Kidney capillary endothelial cell (primary cell): ENCODE results near the gene SCN8A.
"Not testable (repeated sequence)": the region's sequence is repeated elsewhere in the genome, so short reads cannot be mapped to it uniquely, and the experiment has no call there.

Source experiments
- DNase-seq: peaks from one replicate; pipeline ENCODE4 v3.0.0-alpha.2; 2018; ENCODE audit warnings: low spot score

The SCN8A gene

DNA sequence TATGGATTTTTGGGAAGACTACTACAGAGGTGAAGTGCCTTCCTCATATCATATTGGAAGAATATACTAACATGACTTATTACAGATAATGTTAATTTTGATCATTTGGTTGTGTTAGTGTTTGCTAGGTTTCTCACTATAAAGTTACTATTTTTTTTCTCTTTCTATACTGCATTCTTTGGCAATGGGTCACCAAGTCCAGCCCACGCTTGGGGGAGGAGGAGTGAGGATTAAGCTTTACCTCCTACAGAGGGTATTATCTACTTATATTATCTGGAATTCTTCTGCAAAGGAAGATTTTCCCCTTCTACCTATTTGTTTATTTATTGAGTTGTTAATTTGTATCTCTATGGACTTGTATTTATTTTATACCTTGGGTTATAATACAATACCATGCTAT is 31.5 kb downstream of the SCN8A start:
- no peak for DNase-seq

DNA sequence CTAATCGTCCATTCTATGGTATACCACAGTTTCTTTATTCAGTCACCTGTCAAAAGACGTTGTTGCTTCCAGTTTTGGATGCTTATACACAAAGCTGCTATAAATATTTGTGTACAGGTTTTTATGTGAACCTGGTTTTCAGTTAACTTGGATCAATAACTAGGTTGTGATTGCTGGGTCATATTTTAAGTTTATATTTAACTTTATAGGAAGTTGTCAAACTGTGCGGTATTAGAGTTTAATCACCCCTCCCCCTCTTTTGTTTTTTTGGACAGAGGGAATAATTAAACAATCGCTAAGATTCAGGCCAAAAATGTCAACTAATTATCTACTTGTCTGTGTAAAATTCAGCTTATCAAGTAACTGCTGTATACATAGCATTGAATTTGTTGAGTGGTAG is 34.3 kb downstream of the SCN8A start:
- DNase-seq: no peak

DNA sequence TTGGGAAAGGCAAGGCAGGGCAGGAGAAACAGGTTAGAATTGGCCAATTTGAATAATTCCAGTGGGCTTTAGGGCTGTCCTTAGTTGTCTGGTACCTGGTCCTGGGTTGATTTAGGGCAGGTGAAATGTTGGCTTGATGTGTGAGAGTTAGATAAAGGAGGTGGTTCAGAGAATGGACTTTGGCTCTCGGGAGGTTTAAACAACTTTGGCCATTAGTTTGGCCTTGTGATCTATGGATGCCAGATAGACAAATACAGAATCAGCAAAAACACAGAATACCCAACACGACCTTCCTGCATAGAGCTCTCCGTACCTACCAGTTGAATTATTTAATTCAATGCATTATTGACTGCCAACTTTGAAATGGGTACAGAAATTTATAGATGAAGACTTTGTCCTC is 35.1 kb downstream of the SCN8A start:
- DNase-seq: no peak

DNA sequence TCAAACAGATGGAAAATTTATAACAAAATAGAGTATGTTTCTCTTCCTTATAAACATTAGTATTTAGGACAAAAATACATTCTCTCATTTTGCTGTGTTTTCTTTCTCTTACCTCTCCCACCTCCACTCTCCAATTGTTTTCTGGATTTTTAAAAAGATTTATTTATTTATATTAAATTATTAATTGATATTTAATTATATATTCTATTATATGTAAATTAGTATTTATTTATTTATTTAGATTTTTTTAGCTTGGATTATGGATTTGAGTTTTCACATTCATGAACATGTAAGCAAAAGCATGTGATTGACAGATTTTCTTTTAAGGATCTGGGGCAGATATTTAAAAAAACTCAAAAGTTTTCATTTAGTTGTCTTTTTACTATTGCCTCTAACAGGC is 35.6 kb downstream of the SCN8A start:
- DNase-seq: no peak

DNA sequence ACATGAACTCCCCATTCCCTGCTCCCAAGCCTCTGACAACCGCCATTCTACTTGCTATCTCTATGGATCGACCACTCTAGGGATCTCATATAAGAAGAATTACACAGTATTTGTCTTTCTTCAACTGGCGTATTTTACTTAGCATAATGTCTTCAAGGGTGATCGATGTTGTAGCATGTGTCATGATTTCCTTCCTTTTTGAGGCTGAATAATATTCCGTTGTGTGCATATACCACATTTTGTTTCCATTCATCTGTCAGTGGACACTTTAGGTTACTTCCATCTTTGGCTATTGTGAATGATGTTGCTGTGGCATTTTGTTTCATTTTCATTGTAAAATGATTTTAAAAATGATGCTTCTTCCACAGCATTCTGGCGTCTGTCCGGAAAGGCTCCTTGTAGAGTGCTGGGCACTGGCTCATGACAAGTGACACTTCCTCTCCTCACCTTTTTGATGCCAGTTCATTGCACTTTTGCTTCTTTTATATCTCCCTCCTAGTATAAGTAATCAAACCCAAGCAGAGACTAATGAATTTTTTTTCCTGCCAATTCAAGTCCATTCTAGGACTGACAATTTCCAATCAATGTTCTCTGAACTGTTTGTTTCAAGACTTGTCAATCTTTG is 39.3 kb downstream of the SCN8A start:
- DNase-seq: no peak

DNA sequence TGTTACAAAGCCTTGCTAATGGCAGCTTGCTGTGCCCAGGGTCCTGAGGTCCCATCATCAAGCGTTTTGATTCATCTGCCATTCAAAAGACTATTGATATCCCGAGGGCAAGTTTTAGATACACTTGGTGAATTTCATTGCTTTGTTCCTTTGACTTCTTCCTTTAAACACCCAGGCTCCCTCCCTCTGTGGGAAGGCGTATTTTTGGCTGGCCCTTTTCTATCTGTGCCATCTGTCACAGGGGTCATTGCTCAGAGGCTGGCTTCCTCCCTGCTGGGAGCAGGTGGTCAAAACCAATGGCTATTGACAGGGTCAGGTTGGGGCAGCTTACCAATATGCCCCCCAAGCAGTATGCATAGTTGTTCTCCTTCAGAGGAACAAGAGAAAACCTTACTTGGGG is 40.0 kb downstream of the SCN8A start:
- DNase-seq: no peak

DNA sequence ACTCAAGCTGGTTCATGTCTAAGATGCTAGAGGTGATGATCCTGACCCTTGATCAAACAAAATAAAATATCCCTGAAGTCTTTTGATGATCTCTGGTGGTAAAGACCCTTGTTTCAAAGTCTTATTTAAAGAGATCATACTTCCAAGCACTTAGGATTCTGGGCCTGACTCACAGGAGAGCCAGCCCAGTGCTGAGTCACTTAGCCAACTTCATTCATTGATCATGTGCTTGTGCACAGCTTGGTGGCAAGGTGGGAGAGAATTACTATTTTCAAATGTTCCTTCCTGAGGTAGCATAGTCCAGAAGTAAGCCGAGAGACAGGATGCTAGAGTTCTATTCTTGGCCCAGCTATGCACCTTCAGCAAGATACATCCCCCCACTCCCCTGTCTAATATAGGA is 40.6 kb downstream of the SCN8A start:
- DNase-seq: peak; percentile 46

DNA sequence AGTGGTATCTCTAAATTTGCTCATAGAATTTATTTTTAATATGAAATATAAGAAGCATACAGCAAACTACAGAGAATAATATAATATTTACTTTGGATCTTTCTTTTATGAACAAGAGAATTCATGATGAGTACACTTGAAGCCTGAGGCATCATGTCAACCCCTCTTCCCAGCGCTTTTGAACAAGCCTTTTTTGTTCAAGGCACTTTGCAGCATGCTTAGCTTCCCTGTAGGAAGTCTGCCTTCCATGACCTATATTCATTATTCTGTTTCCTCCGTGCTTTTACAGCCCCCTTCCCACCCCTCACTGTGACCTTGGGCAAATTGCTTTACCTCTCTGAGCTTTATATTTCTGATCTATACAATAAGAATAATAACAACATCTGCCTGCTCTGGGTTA is 41.6 kb downstream of the SCN8A start:
- DNase-seq: no peak

DNA sequence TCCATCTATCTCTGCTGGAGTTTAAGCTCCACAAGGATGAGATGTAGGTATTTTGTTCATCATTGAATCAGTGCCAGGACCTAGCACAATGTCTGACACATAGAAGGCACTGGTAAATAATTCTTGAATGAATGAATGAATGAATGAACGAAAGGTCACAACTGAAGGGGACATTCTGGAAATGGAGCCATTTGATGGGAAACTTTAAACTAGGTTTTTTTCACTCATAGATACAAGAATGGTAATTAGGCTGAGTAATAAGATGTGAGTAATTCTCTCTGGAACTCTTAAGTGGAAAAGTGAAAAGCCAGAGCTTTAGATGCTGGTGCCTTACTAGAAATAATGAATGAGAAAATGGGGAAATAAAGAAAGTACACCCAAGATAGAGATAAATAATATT is 44.3 kb downstream of the SCN8A start:
- no peak for DNase-seq

DNA sequence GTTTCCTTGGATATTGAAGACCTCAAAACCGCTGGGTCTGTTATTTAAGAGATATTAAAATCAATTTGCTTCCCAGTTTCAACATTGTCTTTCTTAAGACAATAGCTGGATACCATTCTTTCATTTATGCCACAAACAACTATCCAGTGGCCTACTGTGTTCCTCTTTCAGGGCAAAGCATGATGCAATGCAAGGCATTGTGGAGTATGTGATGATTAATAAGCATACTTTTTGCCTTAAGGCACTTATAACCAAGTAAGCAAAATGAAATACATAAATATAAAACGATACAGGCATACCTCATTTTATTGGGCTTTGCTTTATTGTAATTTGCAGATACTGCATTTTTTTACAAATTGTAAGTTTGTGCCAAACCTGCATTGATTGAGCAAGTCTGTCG is 45.5 kb downstream of the SCN8A start:
- DNase-seq: no peak

DNA sequence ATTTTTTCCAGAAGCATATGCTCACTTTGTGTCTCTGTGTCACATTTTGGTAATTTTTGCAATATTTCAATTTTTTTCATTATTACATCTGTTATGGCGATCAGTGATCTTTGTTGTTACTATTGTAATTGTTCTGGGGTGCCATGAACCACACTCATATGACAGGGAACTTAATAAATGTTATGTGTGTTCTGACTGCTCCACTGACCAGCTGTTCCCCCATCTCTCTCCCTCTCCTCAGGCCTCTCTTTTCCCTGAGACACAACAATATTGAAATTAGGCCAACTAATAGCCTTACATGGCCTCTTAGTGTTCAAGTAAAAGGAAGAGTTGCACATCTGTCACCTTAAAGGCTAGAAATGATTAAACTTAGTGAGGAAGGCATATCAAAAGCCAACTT is 46.0 kb downstream of the SCN8A start:
- DNase-seq: no peak

DNA sequence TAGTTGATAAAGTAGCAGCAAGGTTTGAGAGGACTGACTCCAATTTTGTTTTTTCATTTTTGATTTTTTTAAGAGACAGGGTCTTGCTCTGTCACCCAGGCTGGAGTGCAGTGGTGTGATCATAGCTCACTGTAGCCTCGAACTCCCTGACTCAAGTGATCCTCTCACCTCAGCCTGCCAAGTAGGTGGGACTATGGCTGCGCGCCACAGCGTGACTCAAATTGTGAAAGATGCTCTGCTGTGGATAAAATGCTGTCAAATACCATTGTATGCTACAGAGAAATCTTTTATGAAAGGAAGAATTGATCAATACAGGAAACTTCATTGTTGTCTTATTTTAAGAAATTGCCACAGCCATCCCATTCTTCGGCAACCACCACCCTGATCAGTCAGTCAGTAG is 48.3 kb downstream of the SCN8A start:
- DNase-seq: no peak

DNA sequence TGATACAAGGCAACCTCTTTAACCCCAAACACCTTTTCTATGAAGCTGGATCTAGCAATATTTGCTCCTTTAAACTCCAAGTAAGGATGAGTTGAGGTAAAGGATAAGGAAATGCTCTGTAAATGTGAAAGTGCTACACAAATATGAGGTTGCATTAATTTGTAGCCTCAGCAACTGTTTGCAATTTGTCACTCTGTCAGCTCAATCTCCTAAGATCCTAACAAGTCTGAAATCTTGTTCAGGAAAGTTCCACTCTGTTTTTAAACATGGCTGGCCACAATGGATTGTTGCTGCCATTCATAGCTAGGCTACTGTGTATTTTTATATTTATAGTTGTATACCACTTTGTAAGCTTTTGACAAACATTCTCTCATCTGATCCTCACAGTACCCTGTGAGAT is 51.3 kb downstream of the SCN8A start:
- no peak for DNase-seq

DNA sequence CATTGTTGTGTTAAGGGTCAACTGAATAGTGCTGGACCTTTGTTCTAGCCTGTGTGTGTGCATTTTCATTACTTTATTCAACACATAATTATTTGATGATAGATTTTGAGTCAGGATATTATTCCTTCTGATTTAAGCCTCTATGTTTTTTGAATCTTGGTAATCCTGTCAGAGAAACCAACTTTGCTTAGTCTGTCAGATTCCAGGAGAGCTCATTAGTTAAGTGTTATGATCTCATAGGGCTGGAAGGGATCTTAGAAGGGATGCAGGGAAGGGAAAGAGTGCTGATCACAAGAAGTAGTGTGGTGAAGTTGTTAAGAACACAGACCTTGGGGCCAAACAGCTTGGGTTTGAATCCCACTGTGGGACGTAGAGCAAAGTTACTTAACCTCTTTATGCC is 52.9 kb downstream of the SCN8A start:
- no peak for DNase-seq

DNA sequence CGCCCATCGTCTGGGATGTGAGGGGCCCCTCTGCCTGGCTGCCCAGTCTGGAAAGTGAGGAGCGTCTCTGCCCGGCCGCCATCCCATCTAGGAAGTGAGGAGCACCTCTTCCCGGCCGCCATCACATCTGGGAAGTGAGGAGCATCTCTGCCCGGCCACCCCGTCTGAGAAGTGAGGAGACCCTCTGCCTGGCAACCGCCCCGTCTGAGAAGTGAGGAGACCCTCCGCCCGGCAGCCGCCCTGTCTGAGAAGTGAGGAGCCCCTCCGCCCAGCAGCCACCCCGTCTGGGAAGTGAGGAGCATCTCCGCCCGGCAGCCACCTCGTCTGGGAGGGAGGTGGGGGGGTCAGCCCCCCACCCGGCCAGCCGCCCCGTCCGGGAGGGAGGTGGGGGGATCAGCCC is 53.7 kb downstream of the SCN8A start:
- DNase-seq: not testable (repeated sequence)

DNA sequence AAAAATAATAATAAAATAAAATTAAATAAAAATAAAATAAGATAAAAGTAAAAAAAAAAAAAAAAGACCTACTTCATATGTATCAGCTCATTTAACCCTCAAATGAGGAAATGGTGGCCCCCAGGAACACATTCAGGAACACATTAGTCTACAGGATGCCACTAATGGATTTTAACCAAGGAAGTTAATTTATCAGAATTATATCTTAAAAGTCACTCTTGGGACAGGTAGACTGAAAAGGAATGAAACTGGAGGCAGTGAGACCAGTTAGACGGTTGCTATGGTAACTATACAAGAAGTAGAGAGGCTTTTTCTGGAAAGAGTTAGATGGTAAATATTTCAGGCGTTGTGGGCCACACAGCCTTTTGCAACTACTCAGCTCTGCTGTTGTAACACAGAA is 54.9 kb downstream of the SCN8A start:
- no peak for DNase-seq

DNA sequence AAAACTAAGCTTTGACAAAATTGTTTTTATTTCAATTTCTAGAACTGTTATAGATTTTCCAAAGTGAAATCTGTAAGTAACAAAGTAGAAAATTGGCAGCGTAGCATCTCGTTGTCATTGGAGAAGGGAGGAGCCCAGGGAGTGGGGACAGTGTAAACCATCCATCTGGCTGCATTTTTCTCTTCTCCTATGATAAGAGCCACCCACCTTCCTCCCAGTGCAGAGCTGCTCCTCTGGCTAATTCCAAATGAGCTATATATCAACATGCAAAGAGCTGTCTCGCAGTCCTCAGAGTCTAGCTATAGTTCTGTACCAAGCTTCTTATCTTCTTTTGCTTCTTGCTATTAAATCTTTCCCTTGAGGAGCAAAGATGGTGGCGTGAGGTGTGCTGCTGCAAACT is 56.6 kb downstream of the SCN8A start:
- no peak for DNase-seq

DNA sequence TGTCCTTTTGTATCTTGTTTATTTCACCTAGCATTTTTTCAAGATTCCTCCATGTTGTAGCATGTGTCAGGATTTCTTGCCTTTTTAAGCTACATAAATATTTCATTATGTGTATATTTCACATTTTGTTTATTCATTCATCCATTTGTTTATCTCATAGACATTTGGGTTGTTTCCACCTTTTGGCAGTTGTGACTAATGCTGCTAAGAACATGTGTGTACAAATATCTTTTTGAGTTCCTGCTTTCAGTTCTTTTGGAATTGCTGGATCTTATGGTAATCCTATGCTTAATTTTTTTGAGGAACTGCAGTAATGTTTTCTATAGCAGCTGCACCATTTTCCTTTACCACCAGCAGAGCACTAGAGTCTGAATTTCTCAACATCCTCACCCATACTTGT is 62.4 kb downstream of the SCN8A start:
- no peak for DNase-seq

DNA sequence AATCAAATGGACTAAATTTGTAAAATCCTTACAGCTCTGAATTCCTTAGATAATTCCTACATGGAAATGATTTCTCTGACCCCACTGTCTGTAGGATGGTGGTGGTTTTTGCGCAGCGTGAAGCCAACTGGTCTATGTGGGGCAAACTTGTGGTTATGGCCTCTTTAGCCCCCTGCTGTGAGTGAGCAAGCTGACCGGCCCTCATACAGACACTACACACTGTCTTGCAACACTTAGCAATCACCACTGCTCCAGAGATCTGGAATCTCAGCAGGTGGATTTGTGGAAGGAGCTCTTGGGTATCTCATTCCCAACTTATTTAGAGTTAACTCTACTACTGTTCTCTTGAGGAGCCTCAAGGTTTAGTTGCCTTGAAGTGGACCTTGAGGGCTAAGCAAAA is 70.2 kb downstream of the SCN8A start:
- DNase-seq: no peak

DNA sequence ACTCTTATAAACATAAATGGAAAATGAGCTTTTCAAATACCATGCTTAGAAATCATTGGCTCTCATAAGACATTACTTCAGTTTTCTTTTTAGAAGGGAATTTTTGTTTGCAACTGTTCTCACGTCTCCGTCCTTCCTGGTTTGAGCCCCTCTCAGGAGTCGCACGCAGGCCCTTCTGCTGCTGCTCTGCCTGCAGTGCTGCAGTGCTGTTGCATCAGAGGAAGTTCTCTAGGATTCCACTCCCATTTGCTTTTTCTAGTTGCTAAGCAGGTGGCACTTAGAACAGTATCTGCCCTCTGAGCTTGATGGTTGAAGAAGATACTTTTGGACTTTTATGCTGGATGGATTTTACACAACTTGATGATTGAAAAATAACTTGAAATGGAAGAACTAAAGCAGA is 70.8 kb downstream of the SCN8A start:
- no peak for DNase-seq

DNA sequence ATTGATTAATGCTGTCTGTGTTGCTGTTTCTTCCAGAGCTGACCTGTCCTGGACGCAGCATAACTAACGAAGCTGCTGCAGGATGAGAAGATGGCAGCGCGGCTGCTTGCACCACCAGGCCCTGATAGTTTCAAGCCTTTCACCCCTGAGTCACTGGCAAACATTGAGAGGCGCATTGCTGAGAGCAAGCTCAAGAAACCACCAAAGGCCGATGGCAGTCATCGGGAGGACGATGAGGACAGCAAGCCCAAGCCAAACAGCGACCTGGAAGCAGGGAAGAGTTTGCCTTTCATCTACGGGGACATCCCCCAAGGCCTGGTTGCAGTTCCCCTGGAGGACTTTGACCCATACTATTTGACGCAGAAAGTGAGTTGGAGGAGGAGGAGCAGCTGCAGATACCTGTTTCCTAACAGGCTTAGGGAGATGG is 71.7 kb downstream of the SCN8A start:
- no peak for DNase-seq

DNA sequence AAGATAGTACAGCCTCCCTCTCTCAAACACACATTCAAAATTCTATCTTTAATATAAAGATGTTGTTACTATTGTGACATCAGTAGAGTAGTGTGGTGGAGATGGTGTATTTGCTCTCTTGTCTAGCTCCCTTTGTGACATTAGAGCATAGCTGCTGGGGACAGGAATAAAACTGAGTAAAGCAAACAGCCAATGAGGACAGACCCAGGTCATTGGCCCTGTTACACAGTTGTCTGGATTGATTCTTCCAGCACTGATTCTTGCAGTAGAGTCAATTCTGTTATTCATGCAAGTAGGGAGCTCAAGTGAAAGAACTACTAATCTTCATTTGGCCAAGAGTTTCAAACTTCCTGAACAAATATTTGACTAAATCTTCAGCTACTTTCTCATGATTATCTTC is 72.4 kb downstream of the SCN8A start:
- no peak for DNase-seq

DNA sequence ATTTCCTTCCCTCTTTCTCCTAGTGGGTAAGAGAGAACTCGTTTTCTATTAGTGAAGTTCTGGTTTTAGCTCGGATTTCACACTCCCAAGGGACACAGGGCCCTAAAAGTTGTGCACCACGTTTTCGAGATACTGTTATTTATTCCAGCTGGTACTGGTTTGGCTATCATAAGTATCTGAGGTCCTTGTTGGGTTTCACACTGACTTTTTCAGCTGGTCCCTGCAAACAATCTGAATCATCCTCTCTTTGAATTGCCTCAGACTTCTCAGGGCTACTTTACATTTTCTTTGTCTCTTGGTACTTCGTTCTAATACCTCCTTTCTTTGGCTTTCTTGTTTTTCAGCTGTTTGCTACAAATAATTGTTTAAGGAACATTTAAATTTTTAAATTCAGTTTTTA is 75.7 kb downstream of the SCN8A start:
- no peak for DNase-seq

DNA sequence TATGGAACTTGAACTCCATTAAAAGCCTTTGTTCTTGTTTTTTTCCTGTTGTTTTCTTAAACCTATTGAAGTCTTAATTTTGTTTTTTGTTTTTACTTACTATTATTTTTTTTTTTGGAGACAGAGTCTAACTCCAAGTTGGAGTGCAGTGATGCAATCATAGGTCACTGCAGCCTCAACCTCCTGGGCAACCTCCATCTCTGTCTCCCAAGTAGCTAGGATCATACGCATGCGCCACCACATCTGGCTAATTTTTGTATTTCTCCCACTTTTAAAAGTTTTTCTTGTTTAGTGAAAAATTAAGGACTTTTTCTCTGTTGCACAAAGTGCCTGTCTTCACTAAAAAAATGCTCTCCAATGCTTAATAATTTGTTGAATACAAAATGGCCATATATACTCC is 76.2 kb downstream of the SCN8A start:
- DNase-seq: no peak

DNA sequence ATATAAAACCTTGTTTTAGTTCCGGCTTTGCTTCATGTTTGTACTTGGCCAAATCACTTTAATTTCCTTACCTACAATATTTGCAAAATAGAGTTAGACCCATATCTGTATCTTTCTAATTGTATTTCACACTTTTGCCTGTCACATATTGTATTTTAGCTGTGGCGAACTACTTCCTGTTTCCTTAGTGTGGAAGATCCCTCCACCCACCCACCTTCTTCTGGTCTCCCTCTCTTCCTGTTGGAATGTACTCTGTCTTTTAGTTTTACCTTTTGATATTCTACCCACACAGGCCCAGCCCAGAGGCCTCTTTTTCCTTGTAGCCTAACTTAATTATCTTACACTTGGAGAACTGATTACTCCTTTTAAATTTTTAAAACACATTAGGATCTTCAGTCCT is 78.2 kb downstream of the SCN8A start:
- no peak for DNase-seq
